ENCODE measurements around the gene AMZ2. TPM values are rescaled to one million over a fixed set of nuclear protein-coding genes. Genes with fewer than 3 reads are reported as not detected.
"Not testable (repeated sequence)": the region's sequence is repeated elsewhere in the genome, so short reads cannot be mapped to it uniquely, and the experiment has no call there.

AMZ2 gene
- polyA plus RNA-seq, 1 donor (not counting 4 experiments of a cell fraction or from before 2014, with no cell fraction given): 123 TPM

DNA sequence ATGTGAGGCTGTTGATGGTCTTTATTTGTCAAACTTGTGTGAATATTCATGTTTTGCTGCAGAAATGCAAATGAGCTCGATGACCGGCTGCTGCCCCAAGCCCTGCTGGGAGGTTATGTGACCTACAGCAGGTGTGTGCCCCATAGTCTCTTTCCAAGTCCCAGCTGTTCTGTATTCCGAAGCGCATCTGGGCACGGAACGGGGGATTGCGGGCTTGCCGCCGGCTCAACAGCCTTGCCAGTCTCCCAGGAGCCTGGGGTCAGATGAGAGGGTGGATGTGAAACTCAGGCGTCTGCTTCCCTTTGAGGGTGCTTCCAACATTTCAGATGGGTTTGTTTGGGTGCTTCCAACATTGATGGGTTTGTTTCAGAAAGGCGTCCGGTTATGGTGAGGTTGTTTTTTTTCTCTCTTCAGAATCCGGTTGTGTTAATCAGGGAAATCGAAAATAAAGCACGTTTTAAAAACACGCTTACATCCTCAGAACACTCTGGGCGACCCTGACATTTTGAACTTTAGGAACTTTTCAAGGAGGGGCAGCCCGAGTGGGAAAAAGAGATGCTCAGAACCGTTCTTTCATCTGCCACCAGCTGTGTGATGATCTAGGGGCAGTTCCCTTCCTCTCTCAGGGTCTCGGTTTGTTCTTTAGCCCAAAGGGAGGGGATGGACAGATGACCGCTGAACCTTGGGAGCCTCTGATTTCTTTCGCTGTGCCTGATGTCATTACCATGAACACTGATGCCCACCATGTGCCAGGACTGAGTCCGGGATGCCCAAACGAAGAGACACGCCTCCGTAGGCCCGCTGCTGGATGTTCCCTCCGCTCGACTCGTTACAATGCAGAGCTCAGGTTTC lies 47.8 kb upstream of the AMZ2 start:
- Histone ChIP-seq H3K4me2 (ENCODE audit: control insufficient read depth, extremely low read depth, insufficient read depth, low read depth, low read length) (peak overlapping the region; percentile 25), H3K4me1 (ENCODE audit: control insufficient read depth, extremely low read depth, insufficient read depth, low read length) (peaks cover 9% of the 10 kb centered on the region), H3K36me3 (ENCODE audit: control insufficient read depth in 2 of 2, extremely low read depth in 1 of 2, insufficient read depth in 2 of 2, low read length in 2 of 2) (no peaks in the 10 kb centered on the region), H4K20me1 (ENCODE audit: control insufficient read depth, extremely low read depth, insufficient read depth, low read length) (no peaks in the 10 kb centered on the region), H3K9ac (ENCODE audit: control insufficient read depth, extremely low read depth, insufficient read depth, low read length) (no peak overlapping the region), H3K79me2 (ENCODE audit: control insufficient read depth, insufficient read depth, low read length) (no peaks in the 10 kb centered on the region), H2AFZ (ENCODE audit: control insufficient read depth, low read length) (no peak overlapping the region), H3K9me3 (ENCODE audit: control insufficient read depth, low read depth, low read length) (no peaks in the 10 kb centered on the region), H3K9me1 (ENCODE audit: control insufficient read depth, extremely low read depth, insufficient read depth, low read length) (no peaks in the 10 kb centered on the region), H3K27ac (ENCODE audit: control insufficient read depth, insufficient read depth, low read length) (no peak overlapping the region), H3K27me3 (ENCODE audit: control insufficient read depth, extremely low read depth, insufficient read depth, low read length) (peaks cover 54% of the 10 kb centered on the region), H3K4me3 (ENCODE audit: control insufficient read depth in 2 of 3, extremely low read depth in 1 of 3, insufficient read depth in 2 of 3, low read depth in 1 of 3, low read length in 3 of 3) (no peak overlapping the region)
- DNase-seq (ENCODE audit: low read depth, low spot score): no peak
- dilution Hi-C loops (cut with MboI; ENCODE audit: extremely low pct_ligation_motif_present, low sequenced_read_pairs): no loop called here
- FAIRE-seq: no peak
- TF ChIP-seq, protein P1, sequence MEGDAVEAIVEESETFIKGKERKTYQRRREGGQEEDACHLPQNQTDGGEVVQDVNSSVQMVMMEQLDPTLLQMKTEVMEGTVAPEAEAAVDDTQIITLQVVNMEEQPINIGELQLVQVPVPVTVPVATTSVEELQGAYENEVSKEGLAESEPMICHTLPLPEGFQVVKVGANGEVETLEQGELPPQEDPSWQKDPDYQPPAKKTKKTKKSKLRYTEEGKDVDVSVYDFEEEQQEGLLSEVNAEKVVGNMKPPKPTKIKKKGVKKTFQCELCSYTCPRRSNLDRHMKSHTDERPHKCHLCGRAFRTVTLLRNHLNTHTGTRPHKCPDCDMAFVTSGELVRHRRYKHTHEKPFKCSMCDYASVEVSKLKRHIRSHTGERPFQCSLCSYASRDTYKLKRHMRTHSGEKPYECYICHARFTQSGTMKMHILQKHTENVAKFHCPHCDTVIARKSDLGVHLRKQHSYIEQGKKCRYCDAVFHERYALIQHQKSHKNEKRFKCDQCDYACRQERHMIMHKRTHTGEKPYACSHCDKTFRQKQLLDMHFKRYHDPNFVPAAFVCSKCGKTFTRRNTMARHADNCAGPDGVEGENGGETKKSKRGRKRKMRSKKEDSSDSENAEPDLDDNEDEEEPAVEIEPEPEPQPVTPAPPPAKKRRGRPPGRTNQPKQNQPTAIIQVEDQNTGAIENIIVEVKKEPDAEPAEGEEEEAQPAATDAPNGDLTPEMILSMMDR (optimal IDR thresholded peaks at IDR 0.05 in 1 of 3, IDR thresholded peaks at IDR 0.05 in 1 of 3, conservative IDR thresholded peaks at IDR 0.05 in 1 of 3; ENCODE audit: extremely low read depth in 1 of 3, insufficient read depth in 2 of 3, low read length in 3 of 3): no peak
- peak; percentile 50 for TF ChIP-seq EZH2 (IDR thresholded peaks at IDR 0.05; ENCODE audit: low read length)

DNA sequence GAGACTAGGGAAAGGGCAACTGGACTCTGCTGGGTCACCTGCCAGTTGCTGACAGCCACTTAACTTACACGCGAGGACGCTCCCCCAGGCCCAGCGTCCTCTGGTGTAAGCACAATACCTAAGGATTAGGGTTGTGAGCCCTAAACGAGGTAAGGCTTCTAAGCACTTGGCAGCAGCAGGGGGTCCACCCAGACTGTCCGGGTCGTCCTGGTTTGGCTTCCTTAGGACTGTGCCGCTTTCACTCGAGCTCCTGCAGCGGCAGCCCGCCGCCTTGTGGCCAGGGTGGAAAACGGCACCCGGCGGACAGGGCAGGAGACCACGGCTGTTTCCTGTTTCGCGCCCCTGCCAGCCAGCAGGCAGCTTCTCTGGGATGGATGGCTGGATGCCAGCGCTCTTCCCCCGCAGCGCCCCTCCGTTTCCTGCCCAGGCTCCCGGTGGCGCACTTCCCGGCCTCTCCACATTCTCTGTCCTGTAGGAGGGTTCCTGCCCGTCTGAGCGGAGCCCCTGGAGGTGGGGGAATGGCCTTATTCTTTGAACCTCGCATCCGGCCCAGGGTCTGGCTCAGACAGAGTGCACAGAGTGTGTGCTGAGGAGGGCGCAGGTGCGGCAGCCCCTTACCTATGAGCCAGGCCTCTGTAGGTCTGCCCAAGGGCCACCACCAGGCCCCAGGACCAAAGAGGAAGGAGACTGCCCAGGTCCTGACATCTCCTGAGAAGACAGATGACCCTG lies 47.0 kb upstream of the AMZ2 start:
- Histone ChIP-seq H3K9me1 (ENCODE audit: control insufficient read depth, extremely low read depth, insufficient read depth, low read length) (no peaks in the 10 kb centered on the region), H3K4me3 (ENCODE audit: control insufficient read depth in 2 of 3, extremely low read depth in 1 of 3, insufficient read depth in 2 of 3, low read depth in 1 of 3, low read length in 3 of 3) (no peak overlapping the region), H3K9me3 (ENCODE audit: control insufficient read depth, low read depth, low read length) (no peaks in the 10 kb centered on the region), H3K27me3 (ENCODE audit: control insufficient read depth, extremely low read depth, insufficient read depth, low read length) (peaks cover 47% of the 10 kb centered on the region), H3K27ac (ENCODE audit: control insufficient read depth, insufficient read depth, low read length) (no peak overlapping the region), H3K79me2 (ENCODE audit: control insufficient read depth, insufficient read depth, low read length) (no peaks in the 10 kb centered on the region), H4K20me1 (ENCODE audit: control insufficient read depth, extremely low read depth, insufficient read depth, low read length) (no peaks in the 10 kb centered on the region), H3K4me2 (ENCODE audit: control insufficient read depth, extremely low read depth, insufficient read depth, low read depth, low read length) (peak overlapping the region; percentile 25), H2AFZ (ENCODE audit: control insufficient read depth, low read length) (no peak overlapping the region), H3K9ac (ENCODE audit: control insufficient read depth, extremely low read depth, insufficient read depth, low read length) (no peak overlapping the region), H3K36me3 (ENCODE audit: control insufficient read depth in 2 of 2, extremely low read depth in 1 of 2, insufficient read depth in 2 of 2, low read length in 2 of 2) (no peaks in the 10 kb centered on the region), H3K4me1 (ENCODE audit: control insufficient read depth, extremely low read depth, insufficient read depth, low read length) (peaks cover 9% of the 10 kb centered on the region)
- no peak for DNase-seq (ENCODE audit: low read depth, low spot score)
- dilution Hi-C loops (cut with MboI; ENCODE audit: extremely low pct_ligation_motif_present, low sequenced_read_pairs): no loop called here
- no peak for TF ChIP-seq EZH2 (IDR thresholded peaks at IDR 0.05; ENCODE audit: low read length)
- TF ChIP-seq, protein P1 (optimal IDR thresholded peaks at IDR 0.05 in 1 of 3, IDR thresholded peaks at IDR 0.05 in 1 of 3, conservative IDR thresholded peaks at IDR 0.05 in 1 of 3; ENCODE audit: extremely low read depth in 1 of 3, insufficient read depth in 2 of 3, low read length in 3 of 3): peak; percentile 73 to 96 (median 81)
- FAIRE-seq: no peak

DNA sequence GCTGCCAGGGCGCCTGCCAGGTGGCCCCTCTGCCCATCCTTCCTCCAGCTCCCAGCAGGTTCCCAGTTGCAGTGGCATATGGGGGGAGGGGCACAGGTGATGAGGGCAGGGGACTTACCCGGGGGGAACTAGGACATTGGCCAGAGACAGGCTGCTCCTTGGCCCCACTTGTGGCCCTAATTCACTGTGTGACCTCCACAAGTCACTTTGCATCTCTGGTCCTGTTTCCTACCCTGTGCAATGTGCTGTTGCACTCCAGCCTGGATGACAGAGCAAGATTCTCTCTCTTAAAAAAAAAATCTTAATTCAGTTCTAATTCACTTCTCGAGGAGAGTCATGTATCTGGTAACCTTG lies 46.4 kb upstream of the AMZ2 start:
- H3K9ac ChIP-seq (ENCODE audit: control insufficient read depth, extremely low read depth, insufficient read depth, low read length); dilution Hi-C loops (cut with MboI; ENCODE audit: extremely low pct_ligation_motif_present, low sequenced_read_pairs): not testable (repeated sequence)

More for the DNA sequence above, 46.4 kb upstream of the AMZ2 start:
- not testable (repeated sequence) for FAIRE-seq; H3K27ac ChIP-seq (ENCODE audit: control insufficient read depth, insufficient read depth, low read length); H3K9me3 ChIP-seq (ENCODE audit: control insufficient read depth, low read depth, low read length); H3K79me2 ChIP-seq (ENCODE audit: control insufficient read depth, insufficient read depth, low read length); H3K36me3 ChIP-seq (ENCODE audit: control insufficient read depth in 2 of 2, extremely low read depth in 1 of 2, insufficient read depth in 2 of 2, low read length in 2 of 2); H3K4me3 ChIP-seq (ENCODE audit: control insufficient read depth in 2 of 3, extremely low read depth in 1 of 3, insufficient read depth in 2 of 3, low read depth in 1 of 3, low read length in 3 of 3); DNase-seq (ENCODE audit: low read depth, low spot score); H3K4me2 ChIP-seq (ENCODE audit: control insufficient read depth, extremely low read depth, insufficient read depth, low read depth, low read length); H3K9me1 ChIP-seq (ENCODE audit: control insufficient read depth, extremely low read depth, insufficient read depth, low read length); H2AFZ ChIP-seq (ENCODE audit: control insufficient read depth, low read length); H4K20me1 ChIP-seq (ENCODE audit: control insufficient read depth, extremely low read depth, insufficient read depth, low read length)
- Histone ChIP-seq H3K4me1 (ENCODE audit: control insufficient read depth, extremely low read depth, insufficient read depth, low read length) (peaks cover 11% of the 10 kb centered on the region), H3K27me3 (ENCODE audit: control insufficient read depth, extremely low read depth, insufficient read depth, low read length) (peaks cover 43% of the 10 kb centered on the region)
